GM21360 (cell line): Measurements from ENCODE around the gene RACGAP1.
"Not testable (repeated sequence)": the region's sequence is repeated elsewhere in the genome, so short reads cannot be mapped to it uniquely, and the experiment has no call there.

Experiments
- ATAC-seq: cut with Tn5 transposase; IDR thresholded peaks from one replicate; pipeline ENCODE4 v1.9.1; 2021; ENCODE audit warnings: mild to moderate bottlenecking, moderate library complexity; ENCODE audit not compliant: unreplicated experiment

Gene RACGAP1

DNA sequence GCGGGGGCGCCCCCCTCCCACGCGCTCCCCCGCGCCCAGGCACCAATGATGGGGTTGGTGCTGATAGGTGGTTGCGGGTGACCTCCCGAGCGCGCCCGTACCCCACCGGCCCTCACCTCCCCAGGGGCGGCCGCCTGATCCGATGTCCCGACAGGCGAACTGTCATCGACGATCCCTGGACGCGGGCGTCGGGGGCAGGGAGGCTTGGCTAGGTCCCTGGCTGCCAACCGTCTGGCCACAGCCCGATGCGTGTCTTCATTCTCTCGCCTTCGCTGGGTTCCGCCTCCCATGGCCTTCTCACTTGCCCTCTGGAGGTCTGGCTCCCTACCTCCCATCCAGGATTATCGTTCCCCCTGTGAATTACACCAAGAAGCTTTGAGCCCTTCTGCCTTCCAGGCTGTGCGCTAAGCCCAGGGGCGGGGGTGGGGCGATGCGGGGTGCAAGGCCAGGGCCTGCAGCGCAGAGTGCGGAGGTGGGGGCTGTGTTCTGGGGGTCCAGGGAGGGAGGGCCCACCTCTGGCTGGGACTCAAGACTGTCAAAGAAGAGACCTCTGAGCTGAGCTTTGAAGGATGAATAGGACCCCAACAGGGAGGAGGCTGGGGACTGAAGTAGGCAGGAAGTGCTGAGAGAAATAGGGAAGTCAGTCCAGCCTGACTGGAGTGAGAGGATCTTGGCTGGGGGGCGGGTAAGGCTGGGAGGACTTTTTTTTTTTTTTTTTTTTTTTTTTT lies 7.7 kb upstream of the RACGAP1 start:
- ATAC-seq, result no peak

- no peak for ATAC-seq
Observed at GRCh38 chr12:50032515-50032853, 7.2 kb upstream of the RACGAP1 start.

DNA sequence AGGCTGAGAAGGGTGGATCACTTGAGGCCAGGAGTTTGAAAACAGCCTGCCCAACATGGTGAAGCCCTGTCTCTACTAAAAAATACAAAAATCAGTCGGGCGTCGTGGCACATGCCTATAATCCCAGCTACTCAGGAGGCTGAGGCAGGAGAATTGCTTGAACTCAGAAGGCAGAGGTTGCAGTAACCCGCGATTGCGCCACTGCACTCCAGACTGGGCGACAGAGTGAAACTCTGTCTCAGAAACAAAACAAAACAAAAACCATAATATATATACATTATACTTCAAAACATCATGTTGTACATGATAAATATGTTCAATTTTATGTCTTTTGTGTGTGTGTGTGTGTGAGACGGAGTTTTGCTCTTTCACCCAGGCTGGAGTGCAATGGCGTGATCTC lies 5.2 kb upstream of the RACGAP1 start:
- ATAC-seq, result not testable (repeated sequence)

GRCh38 chr12:50026691-50027090 lies 1.4 kb upstream of the RACGAP1 start:
- ATAC-seq, result no peak

- ATAC-seq, result peak; percentile 13
Observed at GRCh38 chr12:50024805-50025186, 498 bp downstream of the RACGAP1 start.

GRCh38 chr12:50024227-50024626 lies 1.1 kb downstream of the RACGAP1 start:
- ATAC-seq, result no peak

DNA sequence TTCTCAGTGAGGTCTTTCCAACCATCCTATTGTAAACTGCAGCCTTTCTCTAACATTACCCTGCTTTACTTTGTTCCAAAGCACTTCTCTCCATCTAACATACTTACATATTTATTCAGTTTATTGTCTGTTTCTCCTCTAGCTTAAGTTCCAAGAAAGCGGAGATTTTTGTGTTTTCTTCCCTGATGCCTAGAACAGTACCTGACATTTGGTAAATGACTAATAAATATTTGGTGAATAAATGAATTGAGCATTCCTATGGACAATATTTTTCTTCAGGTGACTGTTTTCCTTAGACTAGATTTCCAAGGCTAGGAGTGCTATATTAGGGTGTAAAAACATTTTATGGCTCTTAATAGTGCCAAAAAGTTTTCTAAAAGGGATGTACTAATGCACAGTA lies 2.4 kb downstream of the RACGAP1 start:
- ATAC-seq, result no peak

DNA sequence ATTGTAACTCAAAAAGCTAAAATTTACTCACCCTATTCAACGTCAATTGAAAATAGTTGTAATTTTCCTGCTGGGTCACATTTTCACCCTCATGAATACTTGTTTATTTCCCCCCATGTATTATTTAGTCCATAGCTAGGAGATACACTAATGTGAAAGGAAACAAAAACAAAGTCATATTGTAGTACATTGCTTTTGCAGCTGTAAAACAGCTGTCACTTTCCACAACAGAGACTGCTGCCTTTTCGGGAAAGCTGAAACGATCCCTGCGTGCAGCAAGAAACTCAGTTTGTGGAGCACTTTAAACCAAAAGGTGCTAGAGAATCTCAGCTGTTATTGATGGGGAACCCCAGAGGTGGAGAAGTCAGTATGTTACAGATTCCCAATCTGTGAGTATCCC lies 4.3 kb downstream of the RACGAP1 start:
- ATAC-seq, result no peak

- ATAC-seq, result no peak
Observed at GRCh38 chr12:50019524-50019923, 5.8 kb downstream of the RACGAP1 start.

DNA sequence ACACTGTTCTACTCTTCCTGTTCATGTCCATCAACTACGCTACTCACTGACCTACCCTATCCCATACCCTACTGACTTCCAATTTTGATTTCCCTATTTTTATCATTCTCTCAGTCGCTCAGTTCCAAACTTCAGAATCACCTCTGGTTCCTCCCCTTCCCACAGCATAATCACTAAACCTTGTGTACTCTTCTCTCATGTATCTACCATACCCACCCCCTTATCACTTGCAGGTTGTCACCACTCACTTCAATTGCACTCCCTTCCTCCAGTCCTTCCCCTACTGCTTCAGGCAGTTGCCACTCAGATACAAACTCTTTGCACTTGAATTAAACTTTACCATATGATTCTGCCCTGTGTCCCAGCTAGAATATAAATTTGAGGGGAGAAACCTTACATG lies 6.3 kb downstream of the RACGAP1 start:
- ATAC-seq, result no peak

DNA sequence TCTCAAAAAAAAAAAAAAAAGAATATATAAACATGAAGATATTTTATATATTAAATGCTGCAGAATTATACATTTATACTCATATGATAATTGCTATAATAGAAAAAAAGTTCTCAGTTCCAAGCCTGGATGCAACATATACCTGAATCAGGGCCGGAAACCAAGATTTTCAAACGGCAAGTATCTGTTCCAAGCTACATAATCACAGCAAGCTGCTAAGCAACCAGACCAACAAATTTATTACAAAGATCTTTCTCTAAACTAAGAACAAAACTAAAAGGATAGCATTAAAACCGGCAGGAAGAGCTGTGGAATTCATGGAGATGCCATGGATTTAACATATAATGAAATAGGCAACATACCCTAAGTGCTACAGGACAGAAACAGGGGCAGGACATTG lies 7.1 kb downstream of the RACGAP1 start:
- no peak for ATAC-seq

DNA sequence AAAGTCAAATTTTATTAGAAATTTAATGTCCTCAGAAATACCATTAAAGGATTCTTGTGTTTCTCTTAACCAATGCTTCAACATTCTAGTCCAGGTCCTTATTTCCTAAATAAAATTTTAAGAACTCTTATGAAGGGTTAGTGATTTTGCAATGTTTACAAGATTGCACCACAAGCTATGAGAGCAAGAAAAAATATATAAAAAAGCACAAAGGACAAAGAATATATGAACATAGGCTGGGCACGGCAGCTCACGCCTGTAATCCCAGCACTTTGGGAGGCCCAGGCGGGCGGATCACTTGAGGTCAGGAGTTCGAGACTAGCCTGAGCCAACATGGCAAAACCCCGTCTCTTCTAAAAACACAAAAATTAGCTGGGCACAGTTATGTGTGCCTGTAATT lies 7.7 kb downstream of the RACGAP1 start:
- no peak for ATAC-seq

- ATAC-seq, result no peak
Observed at GRCh38 chr12:50016501-50017475, 8.5 kb downstream of the RACGAP1 start.

- ATAC-seq, result no peak
Observed at GRCh38 chr12:50014342-50014741, 11.0 kb downstream of the RACGAP1 start.

DNA sequence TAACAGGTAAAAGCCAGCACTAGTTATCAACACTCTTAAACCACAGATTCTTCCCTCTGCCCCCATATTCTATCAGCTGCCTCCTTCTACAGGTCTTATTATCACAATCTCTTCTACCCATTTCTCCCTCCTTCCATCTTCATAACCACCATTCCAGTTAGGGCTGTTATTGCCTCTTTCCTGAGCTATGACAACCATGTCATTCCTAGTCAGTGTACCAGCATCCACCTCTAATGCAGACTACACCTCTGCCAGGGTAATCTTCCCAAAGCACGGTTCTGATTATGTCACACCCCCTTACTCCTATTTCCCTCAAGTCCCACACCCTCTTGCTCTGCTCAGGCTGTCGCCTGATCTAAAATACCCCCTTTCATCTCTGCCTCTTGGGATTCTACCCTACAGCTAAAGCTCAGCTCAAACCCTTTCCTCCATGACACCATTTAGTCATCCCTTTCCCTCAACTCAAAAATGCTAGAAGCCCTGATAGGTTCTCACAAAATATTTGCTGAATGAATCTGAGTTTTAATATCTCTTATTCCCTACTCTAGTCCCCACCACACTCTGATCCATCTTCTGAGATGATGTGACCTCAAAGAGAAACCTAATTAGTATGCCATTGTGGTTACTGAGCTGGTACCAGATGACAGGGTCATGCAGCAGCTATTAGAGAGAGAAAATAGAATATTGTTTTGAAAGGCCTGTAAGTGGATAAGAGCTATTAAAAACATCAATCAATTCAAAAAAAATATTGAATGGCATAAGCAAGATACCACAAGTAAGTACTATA lies 11.7 kb downstream of the RACGAP1 start:
- ATAC-seq, result no peak

DNA sequence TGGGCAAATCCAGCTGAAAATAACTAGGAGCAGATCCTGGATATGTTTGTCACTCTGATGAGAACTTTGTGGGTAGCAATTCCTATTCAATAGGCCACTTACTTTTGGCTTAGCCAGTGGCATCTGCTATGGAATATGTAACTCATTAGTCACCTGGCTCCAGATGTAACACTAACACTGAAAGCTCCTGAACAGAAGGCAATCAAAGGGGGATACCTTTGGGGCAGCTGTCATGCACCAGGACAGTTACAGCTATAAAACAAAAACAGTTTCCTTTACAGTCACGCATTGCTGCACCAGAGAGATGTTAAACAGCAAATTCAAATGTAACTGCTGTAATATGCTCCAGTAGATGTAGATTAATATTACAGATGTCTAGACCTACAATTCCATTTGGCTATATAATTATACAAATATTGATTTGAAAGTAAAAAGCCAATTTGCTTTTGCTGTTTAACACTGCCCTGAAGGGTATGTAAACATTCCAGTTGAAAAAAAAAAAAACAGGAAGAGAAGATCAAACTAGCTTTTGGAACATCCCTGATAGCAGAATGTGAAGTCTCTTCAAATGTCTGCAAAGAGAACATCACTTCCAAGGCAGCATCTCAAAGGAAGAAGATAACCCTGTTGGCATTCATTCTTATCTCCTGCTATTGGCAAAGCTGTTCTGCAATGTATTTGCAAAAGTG lies 18.4 kb downstream of the RACGAP1 start:
- ATAC-seq, result no peak

- no peak for ATAC-seq
Observed at GRCh38 chr12:50006280-50006679, 19.0 kb downstream of the RACGAP1 start.

DNA sequence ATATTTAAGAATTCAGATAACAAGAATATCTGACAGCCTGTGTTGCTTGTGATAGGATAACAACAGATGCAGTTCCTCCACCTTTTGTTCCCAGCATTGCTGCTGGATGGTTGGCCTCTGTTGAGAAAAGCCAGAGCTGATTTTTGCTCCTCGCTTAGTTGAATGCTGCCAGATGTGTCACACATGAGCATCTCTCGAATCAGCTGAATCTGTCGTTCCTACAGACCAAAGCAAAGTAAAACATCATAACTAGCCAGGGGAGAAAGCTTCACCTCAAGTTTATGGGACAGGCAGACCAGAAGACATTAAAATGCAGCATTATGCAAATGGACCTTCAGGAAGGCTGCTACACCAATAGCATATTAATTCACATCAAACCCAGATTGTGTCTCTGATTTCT lies 20.1 kb downstream of the RACGAP1 start:
- no peak for ATAC-seq

DNA sequence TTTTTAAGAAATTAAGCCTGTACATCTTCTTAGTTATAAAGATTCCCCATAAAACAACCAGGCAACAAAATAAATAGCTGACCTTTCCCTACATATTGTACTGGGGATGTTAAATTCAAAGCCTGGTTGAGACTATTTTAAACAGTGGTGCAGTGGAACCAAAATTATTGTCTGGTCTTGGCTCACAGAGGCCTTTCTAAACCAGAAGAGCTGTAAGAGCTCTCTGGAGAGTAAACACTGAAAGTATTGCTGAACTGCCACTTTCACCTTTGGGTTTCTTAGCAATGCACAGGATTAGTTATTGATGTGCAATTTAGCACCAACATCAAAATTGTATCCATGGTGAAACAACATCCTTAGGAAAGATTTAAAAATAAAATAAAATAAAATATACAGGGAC lies 20.6 kb downstream of the RACGAP1 start:
- no peak for ATAC-seq

- ATAC-seq, result no peak
Observed at GRCh38 chr12:50003595-50003994, 21.7 kb downstream of the RACGAP1 start.

DNA sequence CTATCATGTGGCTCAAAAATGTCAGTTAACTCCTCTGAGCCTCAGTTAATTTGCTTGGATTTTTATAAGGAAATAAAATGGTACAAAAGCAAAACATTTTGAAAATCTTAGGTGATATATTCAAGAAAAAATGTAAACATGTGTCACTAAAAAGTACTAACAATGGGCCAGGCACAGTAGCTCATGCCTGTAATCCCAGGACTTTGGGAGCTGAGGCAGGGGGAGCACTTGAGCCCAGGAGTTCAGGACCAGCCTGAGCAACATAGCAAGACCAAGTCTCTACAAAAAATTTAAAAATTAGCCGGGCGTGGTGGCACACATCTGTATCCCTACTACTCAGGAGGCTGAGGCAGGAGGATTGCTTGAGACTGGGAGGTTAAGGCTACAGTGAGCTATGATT lies 26.8 kb downstream of the RACGAP1 start:
- no peak for ATAC-seq
